Right lobe of liver (tissue), 4 donors: ENCODE results near the gene EVA1A.

Source experiments
- POLR2A ChIP-seq: fragments of 450-650 bp; IDR thresholded peaks from one replicate; pipeline ENCODE4 v1.6.1; 2017; ENCODE audit warnings: antibody characterized with exemption, mild to moderate bottlenecking
- TF ChIP-seq, protein P1 (sequence below), 4 donors: fragments of 200-600 bp in 3 of 4; fragments of 450-650 bp in 1 of 4; IDR thresholded peaks; one replicate each; pipeline versions ENCODE4 v1.5.1 to v1.8.0; 2016 to 2022; ENCODE audit warnings: antibody characterized with exemption in 4 of 4, mild to moderate bottlenecking in 2 of 4
- donor health status: DM: no; HTN: no; CAD: no.
- donor health status: DM: no; HTN: no; CAD: no.
- donor health status: DM: no; HTN: yes; CAD: no.

- TF ChIP-seq, protein P1, sequence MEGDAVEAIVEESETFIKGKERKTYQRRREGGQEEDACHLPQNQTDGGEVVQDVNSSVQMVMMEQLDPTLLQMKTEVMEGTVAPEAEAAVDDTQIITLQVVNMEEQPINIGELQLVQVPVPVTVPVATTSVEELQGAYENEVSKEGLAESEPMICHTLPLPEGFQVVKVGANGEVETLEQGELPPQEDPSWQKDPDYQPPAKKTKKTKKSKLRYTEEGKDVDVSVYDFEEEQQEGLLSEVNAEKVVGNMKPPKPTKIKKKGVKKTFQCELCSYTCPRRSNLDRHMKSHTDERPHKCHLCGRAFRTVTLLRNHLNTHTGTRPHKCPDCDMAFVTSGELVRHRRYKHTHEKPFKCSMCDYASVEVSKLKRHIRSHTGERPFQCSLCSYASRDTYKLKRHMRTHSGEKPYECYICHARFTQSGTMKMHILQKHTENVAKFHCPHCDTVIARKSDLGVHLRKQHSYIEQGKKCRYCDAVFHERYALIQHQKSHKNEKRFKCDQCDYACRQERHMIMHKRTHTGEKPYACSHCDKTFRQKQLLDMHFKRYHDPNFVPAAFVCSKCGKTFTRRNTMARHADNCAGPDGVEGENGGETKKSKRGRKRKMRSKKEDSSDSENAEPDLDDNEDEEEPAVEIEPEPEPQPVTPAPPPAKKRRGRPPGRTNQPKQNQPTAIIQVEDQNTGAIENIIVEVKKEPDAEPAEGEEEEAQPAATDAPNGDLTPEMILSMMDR (IDR thresholded peaks at IDR 0.05) = no peak
- no peak for TF ChIP-seq POLR2A
Observed at GRCh38 chr2:75568174-75568573, 7.4 kb upstream of the EVA1A start.
